Smooth muscle cell of the brain vasculature (primary cell): ENCODE measurements around the gene ARMS2.

ENCODE experiments used
- DNase-seq: peaks from one replicate; pipeline ENCODE4 v3.0.0-alpha.2; 2012; ENCODE audit warnings: low read depth, low spot score

Gene ARMS2

GRCh38 chr10:122493761-122494160, 39.3 kb downstream of the ARMS2 start:
- no peak for DNase-seq

GRCh38 chr10:122494173-122494820, 39.8 kb downstream of the ARMS2 start:
- DNase-seq, result no peak

- peak; percentile 84 for DNase-seq
Measured at GRCh38 chr10:122494833-122495232, 40.4 kb downstream of the ARMS2 start.

GRCh38 chr10:122495406-122496340, 41.2 kb downstream of the ARMS2 start:
- DNase-seq, result no peak

GRCh38 chr10:122497241-122497640, 42.8 kb downstream of the ARMS2 start:
- DNase-seq, result no peak

GRCh38 chr10:122498521-122498920, 44.1 kb downstream of the ARMS2 start:
- DNase-seq, result no peak

- DNase-seq, result no peak
Measured at GRCh38 chr10:122499012-122499411, 44.6 kb downstream of the ARMS2 start.

- DNase-seq, result no peak
Measured at GRCh38 chr10:122499491-122499941, 45.1 kb downstream of the ARMS2 start.

- no peak for DNase-seq
Measured at GRCh38 chr10:122500194-122500593, 45.7 kb downstream of the ARMS2 start.

- no peak for DNase-seq
Measured at GRCh38 chr10:122500726-122501125, 46.3 kb downstream of the ARMS2 start.

GRCh38 chr10:122503012-122503411, 48.6 kb downstream of the ARMS2 start:
- DNase-seq, result no peak

GRCh38 chr10:122503886-122504609, 49.6 kb downstream of the ARMS2 start:
- DNase-seq, result no peak

- peak; percentile 92 for DNase-seq
Measured at GRCh38 chr10:122504610-122504950, 50.1 kb downstream of the ARMS2 start.

GRCh38 chr10:122505011-122505410, 50.6 kb downstream of the ARMS2 start:
- no peak for DNase-seq

GRCh38 chr10:122505885-122506645, 51.6 kb downstream of the ARMS2 start:
- DNase-seq, result no peak
